PC-3 (cell line): ENCODE results near the gene LRRC59. TPM values are rescaled to one million over a fixed set of nuclear protein-coding genes. Genes with fewer than 3 reads are reported as not detected.
A peak's percentile ranks its signal among the peaks of the same experiment; 100 is the strongest.

ENCODE experiments used
- ATAC-seq: fragments of 200-7000 bp; cut with Tn5 transposase; 2 replicates; pipeline ENCODE4 v1.9.1; 2020; ENCODE audit warnings: mild to moderate bottlenecking, moderate library complexity
- BruUV-seq: library from RNA; stranded (reverse); fragments of 400-500 nt; replicated peaks from 2 replicates; lab custom pipeline; 2021; lab: Mats Ljungman, UMichigan
- CTCF ChIA-PET: fragments of 300-600 bp; sonication (Branson Sonifier 250); formaldehyde crosslinking; loops from one replicate; lab custom pipeline; 2022; ENCODE audit warnings: antibody characterized with exemption; lab: Charles Lee
- POLR2A ChIA-PET: fragments of 300-600 bp; sonication (Branson Sonifier 250); formaldehyde crosslinking; loops from one replicate; lab custom pipeline; 2022; ENCODE audit warnings: antibody characterized with exemption; ENCODE audit not compliant: unreplicated experiment; lab: Charles Lee
- DNase-seq: peaks from one replicate; pipeline ENCODE4 v3.0.0-alpha.2; 2015
- H2AFZ ChIP-seq: fragments of 300-600 bp; sonication (generic); 2 replicates; pipeline ENCODE4 v1.6.0; 2016; ENCODE audit warnings: antibody characterized with exemption, low read length
- H3F3A ChIP-seq: fragments of 300-600 bp; sonication (generic); one replicate; pipeline ENCODE4 v1.6.0; 2017; ENCODE audit warnings: antibody characterized with exemption, low read length, control low read depth, mild to moderate bottlenecking; ENCODE audit not compliant: unreplicated experiment
- H3K27ac ChIP-seq: fragments of 300-600 bp; sonication (generic); 2 replicates; pipeline ENCODE4 v1.5.1; 2016; ENCODE audit warnings: mild to moderate bottlenecking, low read length
- H3K27me3 ChIP-seq: fragments of 300-600 bp; sonication (generic); 2 replicates; pipeline ENCODE4 v1.6.1; 2016; ENCODE audit warnings: low read length, mixed read lengths
- H3K36me3 ChIP-seq: fragments of 300-600 bp; sonication (generic); 2 replicates; pipeline ENCODE4 v1.6.1; 2016; ENCODE audit warnings: low read depth, mixed run types, low read length, mixed read lengths
- H3K4me1 ChIP-seq: fragments of 300-600 bp; sonication (generic); 2 replicates; pipeline ENCODE4 v1.5.1; 2016; ENCODE audit warnings: low read length; ENCODE audit not compliant: insufficient read depth
- H3K4me2 ChIP-seq: fragments of 300-600 bp; sonication (generic); 2 replicates; pipeline ENCODE4 v1.6.0; 2016; ENCODE audit warnings: low read length
- H3K4me3 ChIP-seq: fragments of 300-600 bp; sonication (generic); 2 replicates; pipeline ENCODE4 v1.5.1; 2016; ENCODE audit warnings: mild to moderate bottlenecking, low read length, mixed read lengths
- H3K79me2 ChIP-seq: fragments of 300-600 bp; sonication (generic); 2 replicates; pipeline ENCODE4 v1.6.1; 2017; ENCODE audit warnings: low read length, mixed read lengths
- H3K9ac ChIP-seq: fragments of 300-600 bp; sonication (generic); 2 replicates; pipeline ENCODE4 v1.6.0; 2016; ENCODE audit warnings: mild to moderate bottlenecking, low read length
- H3K9me2 ChIP-seq: fragments of 300-600 bp; sonication (generic); replicated peaks from 2 replicates; pipeline ENCODE4 v1.6.1; 2016; ENCODE audit warnings: mixed run types, low read length, mixed read lengths
- H3K9me3 ChIP-seq: fragments of 300-600 bp; sonication (generic); 2 replicates; pipeline ENCODE4 v1.6.1; 2016; ENCODE audit warnings: low read length, mixed read lengths
- H4K20me1 ChIP-seq: fragments of 300-600 bp; sonication (generic); 2 replicates; pipeline ENCODE4 v1.6.1; 2016; ENCODE audit warnings: low read length, mixed read lengths
- CTCF ChIP-seq: fragments of 300-600 bp; sonication (generic); conservative IDR thresholded peaks from 2 replicates; pipeline ENCODE4 v1.5.1; 2017; ENCODE audit warnings: antibody characterized with exemption, low read depth, mild to moderate bottlenecking, low read length
- EZH2 ChIP-seq: fragments of 300-600 bp; sonication (generic); IDR thresholded peaks from one replicate; pipeline ENCODE4 v1.6.1; 2017; ENCODE audit warnings: antibody characterized with exemption, mild to moderate bottlenecking, low read length; ENCODE audit not compliant: unreplicated experiment
- EZH2phosphoT487 ChIP-seq: fragments of 300-600 bp; sonication (generic); IDR thresholded peaks from 2 replicates; pipeline ENCODE4 v1.6.1; 2018; ENCODE audit warnings: mild to moderate bottlenecking, antibody characterized with exemption, low read length, borderline replicate concordance
- intact Hi-C: fragments of 100-400 bp; cut with micrococcal nuclease; formaldehyde crosslinking; loops from 2 replicates; pipeline ENCODE4 v1.9.0; 2023
- total RNA-seq: library from RNA; depleted of rRNA; stranded (reverse); fragments of >200 nt; gene quantifications from 2 replicates; pipeline ENCODE4 v1.2.3, GENCODE V29; 2014

Gene LRRC59
- total RNA-seq, 1 experiment from 2014 or later: 324 TPM

- Histone ChIP-seq H3K4me3 (peak overlapping the region; percentile 88), H2AFZ (no peak overlapping the region), H3K27ac (no peak overlapping the region), H3K36me3 (peaks cover 40% of the 10 kb centered on the region), H3K9me3 (no peaks in the 10 kb centered on the region), H3K79me2 (peaks cover 40% of the 10 kb centered on the region), H3K4me1 (peaks cover 14% of the 10 kb centered on the region), H3K9me2 (no peaks in the 10 kb centered on the region), H3F3A (peaks cover 5% of the 10 kb centered on the region), H3K27me3 (no peaks in the 10 kb centered on the region), H4K20me1 (no peaks in the 10 kb centered on the region), H3K4me2 (peak overlapping the region; percentile 90), H3K9ac (no peak overlapping the region)
- no peak for DNase-seq
- ChIA-PET CTCF (interaction anchor here (0.6 kb wide), 1 partner anchor 1011 kb away, joined by 3 read pairs; no protein-coding TSS in a partner anchor), POLR2A (interaction anchor here (0.6 kb wide), 1 partner anchor 19 kb away, joined by 7 read pairs; no protein-coding TSS in a partner anchor)
- intact Hi-C loops: no loop called here
- ATAC-seq: no peak
- BruUV-seq: no TSS peak
- TF ChIP-seq CTCF (no peak), EZH2 (no peak), EZH2phosphoT487 (no peak)
These were observed 25.8 kb downstream of the LRRC59 start for GRCh38 chr17:50371526-50371925.

DNA sequence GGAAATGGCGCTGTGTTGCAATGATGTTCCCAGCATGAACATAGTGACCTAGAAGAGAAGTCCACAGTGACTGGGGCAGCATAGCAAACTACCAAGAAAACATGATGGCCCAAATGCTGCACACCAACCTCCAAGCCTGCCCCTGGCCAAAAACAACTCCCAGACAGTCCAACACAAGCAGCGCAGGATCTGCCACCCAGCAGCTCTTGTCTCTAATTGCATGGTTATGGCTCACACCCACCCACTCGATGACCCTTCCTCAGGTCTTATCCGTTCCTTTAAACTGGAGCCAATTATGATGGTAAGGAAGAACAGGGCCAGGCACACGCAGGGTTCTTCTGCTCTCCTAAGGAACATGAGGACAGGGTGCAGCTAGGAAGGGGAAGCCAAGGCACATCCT, 27.3 kb downstream of the LRRC59 start:
- H3K9me2 ChIP-seq: no peaks in the 10 kb centered on the region
- peaks cover 44% of the 10 kb centered on the region for H3K36me3 ChIP-seq
- peaks cover 40% of the 10 kb centered on the region for H3K79me2 ChIP-seq
- no peak overlapping the region for H3K9ac ChIP-seq
- H2AFZ ChIP-seq: no peak overlapping the region
- ChIA-PET POLR2A (no interaction called here), CTCF (no interaction called here)
- H3K27ac ChIP-seq: no peak overlapping the region
- peaks cover 14% of the 10 kb centered on the region for H3K4me1 ChIP-seq
- no peaks in the 10 kb centered on the region for H3K27me3 ChIP-seq
- no peaks in the 10 kb centered on the region for H3K9me3 ChIP-seq
- no peak for DNase-seq
- H3K4me2 ChIP-seq: no peak overlapping the region
- no TSS peak for BruUV-seq
- no peak for ATAC-seq
- no peaks in the 10 kb centered on the region for H4K20me1 ChIP-seq
- no peak for TF ChIP-seq CTCF
- no peak for TF ChIP-seq EZH2
- TF ChIP-seq EZH2phosphoT487: no peak
- H3K4me3 ChIP-seq: no peak overlapping the region
- intact Hi-C loops: no loop called here
- H3F3A ChIP-seq: peaks cover 3% of the 10 kb centered on the region

DNA sequence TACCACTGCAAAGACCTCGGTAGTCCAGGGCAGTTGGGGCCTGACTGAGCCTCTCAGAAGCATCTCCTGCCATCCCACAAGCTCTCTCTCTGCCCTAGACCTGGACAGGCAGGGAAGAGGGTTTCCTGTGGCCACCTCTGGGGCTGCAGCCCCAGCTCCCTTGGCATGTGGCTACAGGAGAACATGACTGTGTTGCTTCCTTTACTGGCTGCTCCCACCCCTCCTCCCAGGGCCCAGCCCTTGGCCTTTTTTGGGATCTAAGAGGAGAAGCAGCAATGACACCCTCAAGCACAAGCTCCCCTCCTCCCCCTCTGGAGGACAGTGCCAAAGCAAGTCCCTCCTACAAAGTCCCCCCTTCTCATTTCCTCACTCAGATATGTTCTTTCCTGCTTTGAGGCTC, 29.9 kb downstream of the LRRC59 start:
- CTCF ChIA-PET: no interaction called here

More for the DNA sequence above, 29.9 kb downstream of the LRRC59 start:
- TF ChIP-seq EZH2 (no peak), EZH2phosphoT487 (no peak), CTCF (no peak)
- H3K4me1 ChIP-seq: peaks cover 6% of the 10 kb centered on the region
- no peaks in the 10 kb centered on the region for H4K20me1 ChIP-seq
- H3K4me3 ChIP-seq: no peak overlapping the region
- DNase-seq (no peak), ATAC-seq (no peak)
- intact Hi-C loops: no loop called here
- no peaks in the 10 kb centered on the region for H3K9me2 ChIP-seq
- no peaks in the 10 kb centered on the region for H3K9me3 ChIP-seq
- H3K27ac ChIP-seq: no peak overlapping the region
- H2AFZ ChIP-seq: no peak overlapping the region
- H3K27me3 ChIP-seq: no peaks in the 10 kb centered on the region
- POLR2A ChIA-PET: no interaction called here
- peaks cover 3% of the 10 kb centered on the region for H3F3A ChIP-seq
- H3K4me2 ChIP-seq: no peak overlapping the region
- H3K9ac ChIP-seq: no peak overlapping the region
- peaks cover 44% of the 10 kb centered on the region for H3K36me3 ChIP-seq
- H3K79me2 ChIP-seq: peaks cover 25% of the 10 kb centered on the region
- no TSS peak for BruUV-seq
